GM21381 (cell line): ENCODE data around the gene LACC1.

Source experiments
- ATAC-seq: cut with Tn5 transposase; IDR thresholded peaks from one replicate; pipeline ENCODE4 v1.9.1; 2021; ENCODE audit warnings: mild to moderate bottlenecking, moderate library complexity; ENCODE audit not compliant: unreplicated experiment

LACC1 gene

DNA sequence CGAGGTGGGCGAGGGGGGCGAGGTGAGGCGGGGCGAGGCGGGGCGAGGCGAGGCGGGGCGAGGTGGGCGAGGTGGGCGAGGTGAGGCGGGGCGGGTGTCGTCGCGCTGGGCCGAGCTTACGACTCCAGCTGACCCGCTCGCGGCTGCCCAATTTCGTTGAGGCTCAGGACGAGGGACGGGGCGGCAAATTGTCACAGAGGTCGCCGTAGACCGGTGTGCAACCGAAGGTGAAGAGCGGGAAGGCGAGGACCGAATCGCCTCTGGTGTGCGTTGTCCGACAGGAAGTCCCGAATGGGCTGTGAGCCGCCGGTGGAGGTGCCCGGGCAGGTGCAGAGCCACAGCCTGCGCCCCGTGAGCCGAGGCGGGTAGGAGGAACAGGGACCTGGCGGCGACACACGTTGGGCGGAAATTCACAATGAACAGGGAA is at the start of gene LACC1:
LACC1 (plus strand) TSS at position 150 of the 427 bp plus-strand sequence. CDS start 1,082 bp downstream, outside the sequence.
- peak; percentile 47 for ATAC-seq

DNA sequence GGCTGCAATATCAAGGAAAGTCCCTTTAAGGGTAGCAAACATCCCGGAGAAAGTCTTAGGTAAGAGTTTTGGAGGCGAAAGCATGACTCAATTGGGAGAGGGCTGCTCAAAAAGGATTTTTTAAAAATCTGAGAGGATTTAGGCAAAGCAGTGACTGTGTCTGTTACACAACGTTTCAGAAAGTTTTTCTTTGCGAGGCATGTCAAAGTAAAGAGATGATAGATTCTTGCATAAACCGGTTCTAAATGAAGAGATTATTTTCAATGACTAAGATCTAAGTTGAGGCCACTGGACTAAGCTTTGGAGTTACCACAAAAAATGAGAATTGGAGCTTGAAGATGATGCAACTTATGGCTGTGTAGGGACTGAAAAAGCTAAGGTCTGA is 49.2 kb upstream of the LACC1 start:
- no peak for ATAC-seq

DNA sequence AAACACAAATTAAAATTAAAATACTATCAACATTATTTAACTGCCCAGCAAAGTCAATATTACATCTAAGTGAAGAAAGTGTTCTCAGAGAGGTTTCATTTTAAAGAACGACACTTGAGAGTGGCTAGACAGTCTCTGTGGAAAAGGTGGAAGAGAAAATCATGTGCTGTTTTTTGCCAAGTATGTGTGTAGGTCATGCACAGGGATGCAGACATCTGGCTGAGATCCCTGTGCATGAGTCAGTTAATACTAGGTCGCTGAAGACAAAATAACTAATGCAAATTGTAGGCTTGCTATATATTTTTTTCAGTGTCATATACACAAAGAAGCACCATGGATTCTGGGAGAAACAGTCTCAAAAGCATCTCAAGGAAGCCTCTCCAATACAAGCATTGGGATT is 48.6 kb upstream of the LACC1 start:
- no peak for ATAC-seq

DNA sequence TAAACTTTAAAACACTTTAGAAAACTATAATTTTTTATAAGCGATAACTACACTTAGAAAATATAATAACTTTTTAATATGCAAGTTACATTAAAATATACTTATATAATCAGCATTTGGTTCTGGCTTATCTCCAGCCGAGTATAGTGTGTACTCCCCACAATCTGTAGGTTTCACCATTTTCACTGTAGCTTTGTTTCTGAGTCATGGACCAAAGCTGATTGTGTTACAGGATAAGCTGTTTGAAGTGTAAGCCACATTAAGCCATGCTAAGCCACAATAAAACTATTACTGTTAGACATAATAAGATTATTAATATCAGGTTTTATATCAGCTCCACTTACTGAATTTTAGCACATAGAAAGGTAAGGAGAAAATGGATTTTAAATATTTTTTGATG is 44.0 kb upstream of the LACC1 start:
- ATAC-seq = no peak

DNA sequence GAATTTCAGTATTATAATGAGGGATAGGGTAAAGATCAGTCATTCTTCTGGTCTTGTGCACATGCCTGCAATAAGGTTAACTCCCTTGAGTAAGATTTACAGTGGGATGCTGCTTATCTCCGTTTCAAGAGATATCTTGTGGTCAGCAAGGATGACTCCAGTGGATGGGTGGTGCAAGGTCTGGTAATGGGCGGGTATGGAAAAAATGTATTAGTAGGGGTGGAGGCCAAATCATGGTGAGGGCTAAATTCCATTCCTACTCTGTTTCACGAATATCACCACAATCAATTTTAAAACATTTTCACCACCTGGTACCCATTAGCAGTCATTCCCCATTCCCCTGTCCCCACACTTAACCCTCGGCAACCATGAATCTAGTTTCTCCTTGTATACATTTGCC is 40.8 kb upstream of the LACC1 start:
- no peak for ATAC-seq

DNA sequence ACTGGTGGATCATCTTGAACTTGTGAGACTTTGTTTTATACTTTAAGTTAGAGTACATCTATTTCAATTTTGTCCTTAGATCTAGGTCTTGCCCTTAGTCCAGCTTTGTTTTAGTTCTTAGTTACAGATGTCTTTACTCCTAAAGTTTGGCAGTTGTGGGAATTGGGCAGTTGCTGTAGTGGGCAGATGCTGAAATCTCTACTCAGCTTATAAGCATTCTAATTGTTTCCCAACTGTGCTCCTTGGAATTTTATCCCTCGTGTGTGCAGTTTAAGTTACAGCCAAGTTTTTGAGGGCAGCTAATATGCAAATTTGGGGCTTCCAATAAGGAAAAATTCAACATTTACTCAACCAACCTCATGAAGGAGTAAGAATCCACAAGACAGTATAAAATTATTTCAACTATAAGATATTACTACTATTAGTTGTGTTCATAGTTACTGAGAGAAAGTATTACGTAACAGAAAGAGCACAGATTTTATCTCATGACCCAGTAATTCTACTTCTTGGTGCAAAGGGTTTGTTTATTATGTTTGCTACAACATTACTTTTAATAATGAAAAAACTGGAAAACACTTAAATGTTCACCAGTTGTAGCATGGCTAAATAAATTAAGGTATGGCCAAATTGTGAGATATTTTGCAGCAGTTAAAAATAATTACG is 33.1 kb upstream of the LACC1 start:
- no peak for ATAC-seq

DNA sequence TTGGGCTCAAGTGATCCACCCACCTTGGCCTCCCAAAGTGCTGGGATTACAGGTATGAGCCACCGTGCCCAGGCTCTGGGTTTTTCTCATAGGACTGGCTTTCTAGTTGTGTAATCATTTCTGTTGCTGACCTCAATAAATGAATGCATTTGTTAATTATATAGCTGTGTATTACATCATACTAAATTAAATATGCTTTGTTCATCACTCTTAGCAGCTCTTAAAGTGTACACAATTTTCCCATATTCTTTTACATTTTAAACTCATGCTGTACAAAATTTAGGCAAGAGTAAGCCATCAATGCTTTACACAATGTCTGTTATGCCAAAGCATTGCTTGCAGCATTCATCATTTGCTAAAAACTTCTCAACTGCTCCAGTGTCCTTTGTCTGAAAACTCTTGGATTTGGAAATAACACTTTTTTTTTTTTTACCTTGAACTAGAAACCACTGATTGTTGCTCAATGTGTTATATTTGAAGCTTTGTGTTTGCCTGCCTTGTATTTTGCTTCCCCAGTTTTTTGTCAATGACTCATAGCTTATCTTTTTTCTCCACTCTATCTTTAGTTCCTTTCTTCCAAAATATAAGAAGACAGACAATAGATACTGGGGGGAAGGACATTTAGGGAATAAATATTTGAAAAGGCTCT is 31.6 kb upstream of the LACC1 start:
- ATAC-seq = no peak

DNA sequence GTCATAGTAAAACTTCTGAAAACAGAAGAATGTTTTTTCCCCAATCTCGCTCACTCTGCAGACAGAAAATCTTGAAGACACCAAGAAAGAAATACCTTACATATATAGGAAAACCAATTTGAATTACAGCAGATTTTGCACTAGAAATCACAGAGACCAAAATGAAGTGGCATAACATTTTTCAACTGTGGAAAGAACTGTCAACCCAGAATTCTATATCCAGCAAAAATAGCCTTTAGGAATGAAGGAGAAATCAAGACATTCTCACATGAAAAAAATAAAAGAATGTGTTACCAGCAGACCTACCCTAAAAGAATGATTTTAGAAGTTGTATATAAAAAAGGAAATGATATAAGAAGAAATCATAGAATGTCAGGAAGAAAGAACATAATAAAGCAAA is 28.8 kb upstream of the LACC1 start:
- no peak for ATAC-seq

DNA sequence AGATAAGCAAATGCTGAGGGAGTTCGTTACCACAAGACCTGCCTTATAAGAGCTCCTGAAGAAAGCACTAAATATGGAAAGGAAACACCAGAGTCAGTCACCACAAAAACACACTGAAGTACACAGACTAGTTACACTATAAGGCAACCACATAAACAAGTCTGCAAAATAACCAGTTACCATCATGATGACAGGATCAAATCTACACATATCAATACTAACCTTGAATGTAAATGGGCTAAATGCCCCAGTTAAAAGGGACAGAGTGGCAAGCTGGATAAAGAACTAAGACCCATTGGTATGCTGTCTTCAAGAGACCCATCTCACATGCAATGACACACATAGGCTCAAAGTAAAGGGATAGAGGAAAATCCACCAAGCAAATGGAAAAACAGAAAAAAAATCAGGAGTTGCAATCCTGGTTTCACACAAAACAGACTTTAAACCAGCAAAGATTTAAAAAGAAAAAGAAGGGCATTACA is 26.7 kb upstream of the LACC1 start:
- ATAC-seq = no peak

DNA sequence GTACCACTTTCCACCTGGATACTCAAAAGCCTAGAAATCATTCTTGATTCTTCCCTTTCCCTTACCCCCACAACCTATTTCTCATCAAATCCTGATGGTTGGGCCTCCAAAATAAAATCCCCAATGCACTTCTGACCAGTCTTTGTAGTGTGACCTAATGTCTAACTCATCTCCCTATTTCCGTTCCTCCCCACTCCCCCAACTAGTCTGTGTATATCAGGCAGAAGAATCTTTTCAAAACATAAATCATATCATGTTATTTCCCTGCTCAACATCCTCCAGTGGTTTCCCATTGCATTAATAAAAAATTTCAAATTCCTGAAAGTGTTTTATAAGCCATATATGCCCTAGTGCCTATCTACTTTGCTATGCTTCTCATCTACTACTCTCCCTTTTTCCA is 17.8 kb upstream of the LACC1 start:
- no peak for ATAC-seq

DNA sequence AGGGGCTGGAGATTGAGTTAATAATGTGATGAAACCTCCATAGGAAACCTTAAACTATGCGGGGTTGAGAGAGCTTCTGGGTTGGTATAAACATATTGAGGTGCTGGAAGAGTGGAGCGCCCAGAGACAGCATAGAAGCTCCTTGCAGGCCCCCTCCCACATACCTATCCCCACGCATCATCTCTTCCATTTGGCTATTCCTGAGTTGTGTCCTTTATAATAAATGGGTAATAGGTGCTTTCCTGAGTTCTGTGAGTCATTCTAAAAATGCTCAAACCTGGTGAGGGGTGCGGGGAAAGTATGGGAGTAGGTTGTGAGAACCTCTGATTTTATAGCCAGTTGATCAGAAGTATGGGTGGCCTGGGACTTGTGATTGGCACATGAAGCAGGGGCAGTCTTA is 14.8 kb upstream of the LACC1 start:
- ATAC-seq = no peak

DNA sequence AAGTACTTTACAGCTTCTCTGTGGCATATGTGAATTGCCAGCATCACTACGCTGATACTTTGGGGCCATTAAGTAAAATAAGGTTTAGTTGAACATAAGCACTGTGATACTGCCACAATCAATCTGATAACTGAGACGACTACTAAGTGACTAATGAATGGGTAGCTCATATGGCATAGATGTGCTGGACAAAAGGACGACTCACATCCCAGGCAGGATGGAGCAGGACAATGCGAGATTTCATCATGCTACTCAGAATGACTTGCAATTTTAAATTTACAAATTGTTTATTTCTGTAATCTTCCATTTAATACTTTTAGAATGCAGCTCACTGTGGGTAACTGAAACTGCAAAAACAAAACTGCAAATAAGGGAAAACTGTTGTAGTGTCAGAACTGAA is 13.8 kb upstream of the LACC1 start:
- ATAC-seq = no peak

DNA sequence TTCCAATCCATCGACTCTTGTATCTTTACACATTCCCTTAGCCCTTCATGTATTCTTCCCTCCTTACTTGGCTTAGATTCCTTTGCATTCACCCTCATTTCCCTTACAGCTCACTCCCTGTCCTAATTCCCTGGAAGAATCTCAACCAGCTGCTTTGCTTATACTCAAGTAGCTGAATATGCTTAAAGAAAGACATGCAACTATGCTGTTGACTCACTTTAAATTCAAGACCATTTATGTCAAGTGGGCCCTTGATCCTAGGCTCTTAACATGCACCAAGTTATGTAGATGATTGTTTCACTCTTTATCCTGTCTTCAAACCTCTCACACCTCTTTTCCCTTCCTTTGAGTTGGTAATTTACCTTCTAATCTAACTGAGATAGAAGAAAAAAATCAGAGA is 7.5 kb upstream of the LACC1 start:
- no peak for ATAC-seq

DNA sequence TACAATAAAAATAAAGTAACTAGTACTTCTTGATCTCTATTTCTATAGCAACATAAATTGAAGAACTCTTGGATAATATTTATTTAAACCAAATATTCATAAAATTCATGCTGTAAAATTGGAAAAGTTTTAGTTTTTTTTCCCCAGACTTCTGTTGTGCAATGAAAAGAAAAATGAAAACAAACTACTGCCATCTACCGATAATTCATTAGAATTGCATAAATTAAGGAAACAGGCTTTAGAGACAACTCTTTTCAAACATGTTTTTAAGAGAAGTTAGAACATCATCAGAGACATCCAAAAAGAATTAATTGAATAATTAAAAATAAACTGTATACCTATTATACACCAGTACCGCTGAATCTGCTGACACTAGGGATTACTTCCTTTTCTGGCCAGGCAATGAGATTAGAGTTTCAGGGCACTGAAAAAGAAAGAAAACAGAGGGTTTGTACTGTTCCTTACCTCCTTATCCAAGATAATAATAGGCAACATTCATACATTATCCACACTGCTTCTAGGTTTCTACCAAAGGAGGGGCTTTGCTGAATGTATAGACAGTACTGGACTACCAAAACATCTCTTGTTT is 5.1 kb upstream of the LACC1 start:
- no peak for ATAC-seq

DNA sequence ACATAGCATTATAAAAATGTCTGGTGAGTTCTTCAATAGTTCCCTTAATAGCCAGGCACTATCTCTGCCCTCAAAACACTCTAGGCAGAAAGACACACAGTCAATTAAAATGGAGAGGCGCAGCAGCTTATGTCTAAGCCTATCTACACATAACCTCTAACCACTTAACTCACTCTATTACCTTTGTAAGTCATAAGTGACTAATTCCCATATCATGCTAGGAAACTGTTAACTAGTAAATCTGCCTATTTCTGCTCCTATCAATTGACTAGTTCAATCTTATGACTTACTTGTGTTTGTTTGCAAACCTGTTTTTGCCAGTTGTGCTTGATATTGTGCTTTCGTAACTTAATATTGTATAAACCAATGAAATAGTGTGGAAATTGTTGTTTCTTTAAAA is 3.3 kb upstream of the LACC1 start:
- no peak for ATAC-seq

DNA sequence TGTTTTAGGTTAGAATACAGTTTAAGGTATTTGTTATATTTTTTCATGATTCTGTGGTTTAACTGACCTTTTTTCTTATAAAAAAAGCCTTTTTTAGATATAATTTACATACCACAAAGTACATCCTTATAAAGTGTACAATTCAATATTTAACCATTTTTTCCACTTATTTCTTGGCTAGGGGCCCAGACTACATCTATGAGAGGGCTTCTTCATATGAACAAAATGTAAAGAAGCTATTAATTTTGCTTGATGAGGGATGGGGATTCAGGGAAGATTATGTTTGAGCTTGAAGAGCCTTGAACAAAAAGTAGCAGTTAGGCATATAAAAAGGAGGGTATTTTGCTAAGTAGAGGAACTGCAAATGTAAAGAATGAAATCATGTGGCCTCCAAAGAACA is 2.4 kb upstream of the LACC1 start:
- no peak for ATAC-seq

DNA sequence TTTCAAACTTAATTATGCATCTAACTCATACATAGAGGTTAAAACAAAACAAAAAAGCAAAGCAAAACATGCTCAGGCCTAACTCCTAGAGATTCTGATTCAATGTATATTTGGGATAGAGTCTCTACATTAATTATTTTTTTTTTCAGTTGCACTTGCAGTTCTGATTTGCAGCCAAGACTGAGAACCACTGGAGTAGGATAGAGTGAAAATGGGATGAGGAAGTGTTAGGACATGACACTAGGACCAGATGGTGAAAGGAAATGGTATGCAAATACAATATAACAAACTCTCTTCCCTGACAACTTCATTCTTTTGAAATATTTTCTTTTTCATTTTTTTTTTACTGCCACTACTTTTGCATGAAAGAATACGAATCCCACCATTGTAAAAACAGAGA is 1.9 kb upstream of the LACC1 start:
- ATAC-seq = no peak

DNA sequence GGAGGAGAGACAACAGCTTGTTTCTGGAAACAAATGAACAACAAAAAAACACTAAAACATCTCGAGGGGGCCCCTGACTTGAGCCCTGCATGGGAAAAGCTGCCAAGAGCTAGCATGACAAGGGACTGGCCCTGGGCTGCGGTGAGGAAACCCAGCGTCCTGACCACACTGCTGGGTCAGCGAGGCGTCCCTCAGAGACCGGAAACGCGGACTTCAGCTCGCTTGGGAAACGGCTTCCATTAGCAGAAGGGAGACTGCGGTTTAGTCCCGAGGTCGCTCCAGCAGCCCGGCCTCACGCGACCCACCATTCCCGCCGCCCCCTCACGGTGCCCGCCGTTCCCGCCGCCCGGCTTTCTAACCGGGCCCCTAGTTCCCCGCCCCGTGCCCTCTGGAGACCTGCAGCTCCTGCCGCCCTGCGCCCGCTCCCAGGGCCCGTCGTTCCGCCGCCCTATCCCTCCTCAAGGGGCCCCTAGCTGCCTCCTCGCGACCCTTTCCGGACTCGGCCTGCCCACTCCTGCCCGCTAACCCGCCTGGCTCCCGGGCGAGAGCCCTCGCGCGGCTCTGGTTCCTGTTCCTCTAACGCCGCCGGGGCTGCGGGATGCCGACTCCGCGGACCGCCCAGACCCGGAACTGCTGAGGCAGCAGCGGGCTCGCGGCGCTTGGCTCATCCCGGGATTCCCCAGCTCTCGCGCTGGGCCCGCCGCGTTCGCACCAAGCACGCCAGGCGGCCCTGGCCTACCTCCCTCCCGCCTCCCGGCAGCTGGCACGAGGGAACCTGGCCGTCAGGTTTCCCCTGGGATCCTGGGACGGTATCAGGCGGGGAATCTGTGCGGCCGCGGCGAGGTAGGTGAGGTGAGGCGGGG is 581 bp upstream of the LACC1 start, which contains the start of gene CCDC122:
CCDC122 (minus strand) TSS at position 849 of the 863 bp plus-strand sequence. CDS start 10,364 bp downstream, outside the sequence.
- ATAC-seq = peak; percentile 74

DNA sequence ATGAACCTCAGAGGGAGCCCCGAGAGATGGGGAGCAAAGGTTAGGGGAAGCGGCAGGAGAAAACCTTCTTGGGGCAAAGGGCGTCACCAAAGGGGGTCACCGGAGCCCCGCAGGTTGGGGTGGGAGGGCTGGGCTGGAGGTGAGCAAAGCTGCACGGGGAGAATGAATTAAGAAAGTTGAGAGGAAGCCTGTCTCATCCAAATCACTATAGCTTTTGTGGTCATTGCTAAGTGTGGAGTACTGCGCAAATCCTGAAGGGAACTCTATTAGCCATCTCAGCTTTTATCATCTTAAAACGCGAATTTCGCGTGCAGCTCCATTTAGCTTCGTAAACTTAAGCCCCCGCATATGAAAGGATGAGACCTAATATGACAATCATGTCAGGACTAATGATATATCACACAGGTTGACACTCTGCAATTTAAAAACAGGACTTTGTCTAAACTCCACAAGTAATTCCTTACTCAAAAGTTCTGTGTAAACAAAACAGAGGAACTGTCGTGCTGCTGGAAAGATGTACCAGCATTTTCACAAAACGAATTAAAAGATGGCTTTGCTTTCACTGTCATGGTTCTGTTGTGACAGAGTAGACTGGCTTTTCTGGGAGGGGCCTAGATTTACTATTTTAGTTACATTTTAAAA is 631 bp downstream of the LACC1 start:
- no peak for ATAC-seq

DNA sequence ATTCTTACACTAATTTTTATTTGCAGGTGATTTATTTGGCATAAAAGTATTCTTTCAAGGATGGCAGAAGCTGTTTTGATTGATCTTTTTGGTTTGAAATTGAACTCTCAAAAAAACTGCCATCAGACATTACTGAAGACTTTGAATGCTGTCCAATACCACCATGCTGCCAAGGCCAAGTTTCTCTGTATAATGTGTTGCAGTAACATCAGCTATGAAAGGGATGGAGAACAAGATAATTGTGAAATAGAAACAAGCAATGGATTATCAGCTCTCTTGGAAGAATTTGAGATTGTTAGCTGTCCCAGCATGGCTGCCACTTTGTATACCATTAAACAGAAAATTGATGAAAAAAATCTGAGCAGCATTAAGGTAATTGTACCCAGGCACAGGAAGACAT is 1.2 kb downstream of the LACC1 start:
- no peak for ATAC-seq

DNA sequence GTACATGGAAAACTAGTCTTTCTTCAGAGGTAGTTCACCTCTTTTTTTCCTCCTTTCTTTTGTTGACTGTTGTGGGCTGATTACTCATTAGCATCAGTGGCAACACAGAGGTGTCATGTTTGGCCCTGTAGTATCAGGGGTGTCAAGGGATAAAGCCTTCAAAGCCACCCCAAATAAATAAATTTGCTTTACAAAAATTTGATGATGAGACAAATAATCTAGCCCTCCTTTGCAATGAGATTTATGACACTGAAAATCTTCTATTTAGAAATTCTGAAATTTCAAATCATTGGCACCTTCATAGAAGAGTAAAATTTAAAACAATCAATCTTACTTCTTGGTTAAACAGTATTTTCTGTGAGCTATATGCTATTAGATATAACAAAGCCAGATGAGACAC is 1.9 kb downstream of the LACC1 start:
- ATAC-seq = no peak
